Measurements from ENCODE around the gene CRIP2.

The CRIP2 gene

DNA sequence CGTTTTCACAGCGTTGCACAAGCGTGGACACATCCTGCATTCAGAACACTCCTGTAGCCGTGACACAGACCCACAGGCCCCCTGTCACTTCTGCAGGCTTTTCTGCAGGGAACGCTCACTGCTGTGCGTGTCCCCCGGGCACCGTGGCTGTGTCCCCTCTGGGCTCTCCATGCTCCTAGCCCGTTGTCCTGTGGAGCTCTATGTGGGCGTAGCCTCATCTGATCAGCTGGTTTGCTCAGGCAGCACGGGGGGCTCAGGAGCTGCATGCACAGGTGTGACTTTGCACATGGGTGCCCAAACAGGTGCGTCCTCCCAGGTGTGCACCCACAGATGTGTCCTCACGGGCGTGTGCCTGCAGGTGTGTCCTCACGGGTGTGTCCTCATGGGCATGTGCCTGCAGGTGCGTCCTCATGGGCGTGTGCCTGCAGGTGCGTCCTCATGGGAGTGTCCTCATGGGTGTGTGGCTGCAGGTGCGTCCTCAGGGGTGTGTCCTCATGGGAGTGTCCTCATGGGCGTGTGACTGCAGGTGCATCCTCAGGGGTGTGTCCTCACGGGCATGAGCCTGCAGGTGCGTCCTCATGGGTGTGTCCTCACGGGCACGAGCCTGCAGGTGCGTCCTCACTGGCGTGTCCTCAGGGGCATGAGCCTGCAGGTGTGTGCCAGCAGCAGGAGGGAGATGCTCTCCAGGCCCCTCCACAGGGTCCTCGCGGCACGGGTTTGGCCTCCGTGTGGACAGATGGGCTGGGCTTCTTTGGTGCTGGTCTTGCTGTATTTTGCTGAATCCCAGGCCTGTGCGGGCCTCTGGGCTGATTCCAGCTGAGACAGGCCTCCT is 37.5 kb upstream of the CRIP2 start:
- Histone ChIP-seq H3K4me1 (ENCODE audit: low read length) (no peaks in the 10 kb centered on the region), H3K4me2 (ENCODE audit: low read length) (no peak overlapping the region), H3K9ac (ENCODE audit: low read length) (no peak overlapping the region), H3K27ac (ENCODE audit: low read length) (no peak overlapping the region), H3K4me3 (ENCODE audit: low read length) (no peak overlapping the region), H3K79me2 (ENCODE audit: low read length) (peaks cover 86% of the 10 kb centered on the region), H2AFZ (ENCODE audit: low read depth, low read length) (no peak overlapping the region), H3K9me3 (ENCODE audit: insufficient read depth, low read length) (no peaks in the 10 kb centered on the region), H3K27me3 (ENCODE audit: low read depth, low read length) (no peaks in the 10 kb centered on the region), H4K20me1 (ENCODE audit: insufficient read depth, low read length) (peaks cover 74% of the 10 kb centered on the region), H3K36me3 (replicated peaks; ENCODE audit: low read depth, low read length) (peaks cover 14% of the 10 kb centered on the region)
- no peak for TF ChIP-seq EZH2phosphoT487 (IDR thresholded peaks at IDR 0.05; ENCODE audit: low read depth)
- TF ChIP-seq, protein P1, sequence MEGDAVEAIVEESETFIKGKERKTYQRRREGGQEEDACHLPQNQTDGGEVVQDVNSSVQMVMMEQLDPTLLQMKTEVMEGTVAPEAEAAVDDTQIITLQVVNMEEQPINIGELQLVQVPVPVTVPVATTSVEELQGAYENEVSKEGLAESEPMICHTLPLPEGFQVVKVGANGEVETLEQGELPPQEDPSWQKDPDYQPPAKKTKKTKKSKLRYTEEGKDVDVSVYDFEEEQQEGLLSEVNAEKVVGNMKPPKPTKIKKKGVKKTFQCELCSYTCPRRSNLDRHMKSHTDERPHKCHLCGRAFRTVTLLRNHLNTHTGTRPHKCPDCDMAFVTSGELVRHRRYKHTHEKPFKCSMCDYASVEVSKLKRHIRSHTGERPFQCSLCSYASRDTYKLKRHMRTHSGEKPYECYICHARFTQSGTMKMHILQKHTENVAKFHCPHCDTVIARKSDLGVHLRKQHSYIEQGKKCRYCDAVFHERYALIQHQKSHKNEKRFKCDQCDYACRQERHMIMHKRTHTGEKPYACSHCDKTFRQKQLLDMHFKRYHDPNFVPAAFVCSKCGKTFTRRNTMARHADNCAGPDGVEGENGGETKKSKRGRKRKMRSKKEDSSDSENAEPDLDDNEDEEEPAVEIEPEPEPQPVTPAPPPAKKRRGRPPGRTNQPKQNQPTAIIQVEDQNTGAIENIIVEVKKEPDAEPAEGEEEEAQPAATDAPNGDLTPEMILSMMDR (IDR thresholded peaks at IDR 0.05; ENCODE audit: low read depth, low read length): no peak

DNA sequence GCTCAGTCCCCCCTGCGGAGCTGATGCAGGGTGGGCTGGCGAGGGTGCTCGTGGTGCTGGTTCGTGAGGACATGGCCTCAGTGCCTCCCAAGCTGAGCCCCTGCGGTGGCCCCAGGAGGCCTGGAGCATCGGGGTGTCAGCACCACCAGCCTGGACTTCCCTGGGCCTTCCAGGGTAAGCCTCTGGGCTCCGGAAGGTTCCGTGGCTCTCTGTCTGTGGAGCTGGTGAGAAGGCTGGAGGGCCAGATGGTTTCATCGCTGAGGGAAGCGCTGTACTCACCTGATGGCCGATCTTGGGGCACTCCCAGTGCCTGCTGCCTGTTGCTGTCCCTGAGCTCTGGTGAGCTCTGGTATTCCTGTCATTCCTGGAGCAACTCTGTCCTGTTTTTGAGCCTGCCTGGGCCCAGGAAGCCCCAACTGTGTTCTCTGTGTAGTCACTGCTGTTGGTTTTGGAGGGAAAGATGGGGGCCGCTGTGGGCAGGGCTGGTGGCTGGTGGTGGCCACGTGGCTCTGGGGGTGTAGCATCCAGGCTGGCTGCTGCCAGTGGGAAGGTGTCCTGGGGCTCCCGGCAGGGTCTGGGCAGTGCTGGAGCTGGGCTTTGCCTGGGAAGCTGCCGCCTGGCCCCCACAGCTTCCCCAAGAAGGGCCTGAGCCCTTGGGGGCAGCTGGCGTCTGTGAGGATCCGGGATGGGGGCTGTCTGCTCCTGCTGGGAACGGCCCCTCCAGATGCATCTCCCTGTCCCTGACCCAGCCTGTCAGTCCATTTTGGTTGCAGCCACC is 36.7 kb upstream of the CRIP2 start:
- H3K9me3 ChIP-seq (ENCODE audit: insufficient read depth, low read length): no peaks in the 10 kb centered on the region
- H2AFZ ChIP-seq (ENCODE audit: low read depth, low read length): no peak overlapping the region
- H3K27me3 ChIP-seq (ENCODE audit: low read depth, low read length): no peaks in the 10 kb centered on the region
- H3K36me3 ChIP-seq (replicated peaks; ENCODE audit: low read depth, low read length): peaks cover 14% of the 10 kb centered on the region
- peaks cover 80% of the 10 kb centered on the region for H3K79me2 ChIP-seq (ENCODE audit: low read length)
- no peaks in the 10 kb centered on the region for H3K4me1 ChIP-seq (ENCODE audit: low read length)
- H3K4me2 ChIP-seq (ENCODE audit: low read length): no peak overlapping the region
- H3K27ac ChIP-seq (ENCODE audit: low read length): no peak overlapping the region
- no peak overlapping the region for H3K4me3 ChIP-seq (ENCODE audit: low read length)
- H4K20me1 ChIP-seq (ENCODE audit: insufficient read depth, low read length): peaks cover 69% of the 10 kb centered on the region
- H3K9ac ChIP-seq (ENCODE audit: low read length): no peak overlapping the region
- no peak for TF ChIP-seq EZH2phosphoT487 (IDR thresholded peaks at IDR 0.05; ENCODE audit: low read depth)
- TF ChIP-seq, protein P1 (IDR thresholded peaks at IDR 0.05; ENCODE audit: low read depth, low read length): no peak

DNA sequence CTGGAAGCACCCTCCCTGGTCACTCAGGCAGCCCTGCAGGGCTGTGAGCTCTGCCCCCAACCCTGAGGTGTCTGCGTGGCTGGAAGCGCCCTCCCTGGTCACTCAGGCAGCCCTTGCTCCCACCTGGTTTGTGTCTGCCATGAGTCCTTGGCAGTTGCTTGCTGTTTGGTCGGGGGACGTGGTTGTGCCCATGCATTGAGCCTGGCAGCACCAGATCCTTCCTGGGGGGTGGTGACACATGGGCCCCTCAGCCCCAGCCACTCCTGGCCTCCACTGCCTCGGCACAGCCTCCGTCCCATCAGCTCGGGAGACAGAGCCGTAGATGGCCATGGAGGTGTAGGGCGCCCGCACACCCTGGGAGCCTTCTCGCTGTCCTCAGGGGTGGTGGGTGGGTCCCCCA is 35.4 kb upstream of the CRIP2 start:
- Histone ChIP-seq H3K4me1 (ENCODE audit: low read length) (no peaks in the 10 kb centered on the region), H3K79me2 (ENCODE audit: low read length) (peaks cover 67% of the 10 kb centered on the region), H3K9ac (ENCODE audit: low read length) (no peak overlapping the region), H3K4me3 (ENCODE audit: low read length) (no peak overlapping the region), H2AFZ (ENCODE audit: low read depth, low read length) (no peak overlapping the region), H3K36me3 (replicated peaks; ENCODE audit: low read depth, low read length) (peaks cover 17% of the 10 kb centered on the region), H3K27ac (ENCODE audit: low read length) (no peak overlapping the region), H4K20me1 (ENCODE audit: insufficient read depth, low read length) (peaks cover 58% of the 10 kb centered on the region), H3K27me3 (ENCODE audit: low read depth, low read length) (no peaks in the 10 kb centered on the region), H3K9me3 (ENCODE audit: insufficient read depth, low read length) (no peaks in the 10 kb centered on the region), H3K4me2 (ENCODE audit: low read length) (no peak overlapping the region)
- no peak for TF ChIP-seq EZH2phosphoT487 (IDR thresholded peaks at IDR 0.05; ENCODE audit: low read depth)
- TF ChIP-seq, protein P1 (IDR thresholded peaks at IDR 0.05; ENCODE audit: low read depth, low read length): no peak

All from OCI-LY3 (cell line).